ENCODE data around the gene EVI5L.
"Not testable (repeated sequence)": the region's sequence is repeated elsewhere in the genome, so short reads cannot be mapped to it uniquely, and the experiment has no call there.

DNA sequence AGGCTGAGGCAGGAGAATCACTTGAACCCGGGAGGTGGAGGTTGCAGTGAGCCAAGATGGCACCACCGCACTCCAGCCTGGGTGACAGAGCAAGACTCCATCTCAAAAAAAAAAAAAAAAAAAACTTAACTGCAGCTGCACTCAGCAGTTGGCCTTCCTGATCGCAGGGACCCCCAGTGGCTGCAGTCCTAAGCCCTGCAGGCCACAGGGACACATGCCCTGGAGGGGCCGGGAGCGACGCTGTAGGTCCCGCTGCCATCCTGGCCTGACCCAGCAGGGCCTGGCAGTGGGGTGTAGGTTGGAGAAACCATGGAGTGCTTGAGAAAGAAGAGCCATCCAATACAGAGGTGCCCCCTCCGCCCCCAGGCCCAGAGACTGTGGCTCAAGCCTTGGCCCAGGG is 29.1 kb downstream of the EVI5L start:
- not testable (repeated sequence) for TF ChIP-seq CTCF (conservative IDR thresholded peaks at IDR 0.05 in 1 of 2, IDR thresholded peaks at IDR 0.05 in 1 of 2; ENCODE audit: low read depth in 1 of 2, low read length in 2 of 2); EZH2 (IDR thresholded peaks at IDR 0.05; ENCODE audit: low read length, missing control alignments)
